Gastrocnemius medialis (tissue), 4 donors: ENCODE data around the gene YIF1A.

Experiments used
- CTCF ChIP-seq, 5 experiments: fragments of 450-650 bp in 3 of 5; fragments of 200-600 bp in 2 of 5; sonication (generic) in 2 of 5; IDR thresholded peaks in 4 of 5; conservative IDR thresholded peaks in 1 of 5; 1 replicate in 4 of 5; 2 replicates in 1 of 5; pipeline ENCODE4 v1.5.1; 2016 to 2019; ENCODE audit warnings: antibody characterized with exemption in 5 of 5, mild to moderate bottlenecking in 3 of 5, moderate library complexity in 3 of 5
- POLR2A ChIP-seq, 2 donors: fragments of 450-650 bp; IDR thresholded peaks; one replicate each; pipeline ENCODE4 v1.6.1; 2017; ENCODE audit warnings: antibody characterized with exemption in 2 of 2, mild to moderate bottlenecking in 2 of 2, moderate library complexity in 2 of 2

- TF ChIP-seq CTCF (IDR thresholded peaks at IDR 0.05 in 4 of 5, conservative IDR thresholded peaks at IDR 0.05 in 1 of 5) (no peak), POLR2A (IDR thresholded peaks at IDR 0.05) (no peak)
Observed at GRCh38 chr11:66302656-66303055, 13.7 kb upstream of the YIF1A start.
